MCF 10A (cell line): ENCODE data around the gene FDCSP. TPM values are rescaled to one million over a fixed set of nuclear protein-coding genes. Genes with fewer than 3 reads are reported as not detected.

Source experiments
- Bru-seq: library from RNA; stranded (reverse); fragments of 400-500 nt; gene quantifications from one replicate; lab custom pipeline; 2021; lab: Mats Ljungman, UMichigan
- BruChase-seq, 2 experiments: library from RNA; stranded (reverse); fragments of 400-500 nt; gene quantifications; one replicate each; lab custom pipeline; 2021; lab: Mats Ljungman, UMichigan
- BruUV-seq: library from RNA; stranded (reverse); fragments of 400-500 nt; replicated peaks from 2 replicates; lab custom pipeline; 2021; lab: Mats Ljungman, UMichigan
- CTCF ChIA-PET: fragments of 300-600 bp; sonication (Branson Sonifier 250); formaldehyde crosslinking; extraction: SDS; loops from one replicate; lab custom pipeline; 2021; ENCODE audit warnings: antibody characterized with exemption, inconsistent platforms; lab: Yijun Ruan, JAX
- POLR2A ChIA-PET: fragments of 300-600, 350-650 bp; sonication (Branson Sonifier 250); formaldehyde crosslinking; extraction: SDS; loops from one replicate; lab custom pipeline; 2020; ENCODE audit warnings: antibody characterized with exemption, inconsistent platforms; lab: Yijun Ruan, JAX
- DNase-seq: peaks from one replicate; pipeline ENCODE4 v3.0.0-alpha.2; 2018; ENCODE audit not compliant: unreplicated experiment
- H3K27ac Mint-ChIP-seq: one replicate; pipeline ENCODE4 v1.8.0; 2022; ENCODE audit warnings: mild to moderate bottlenecking, low read depth, mixed read lengths; ENCODE audit not compliant: unreplicated experiment
- H3K27me3 Mint-ChIP-seq: one replicate; pipeline ENCODE4 v1.8.0; 2022; ENCODE audit warnings: mixed read lengths; ENCODE audit not compliant: insufficient read depth, unreplicated experiment
- H3K36me3 Mint-ChIP-seq: one replicate; pipeline ENCODE4 v1.8.0; 2022; ENCODE audit warnings: mild to moderate bottlenecking, moderate library complexity, mixed read lengths; ENCODE audit not compliant: insufficient read depth, unreplicated experiment
- H3K4me1 Mint-ChIP-seq: one replicate; pipeline ENCODE4 v1.8.0; 2022; ENCODE audit warnings: mixed read lengths; ENCODE audit not compliant: insufficient read depth, unreplicated experiment
- H3K4me3 Mint-ChIP-seq: one replicate; pipeline ENCODE4 v1.8.0; 2022; ENCODE audit warnings: mild to moderate bottlenecking, moderate library complexity, mixed read lengths; ENCODE audit not compliant: unreplicated experiment
- H3K9me3 Mint-ChIP-seq: one replicate; pipeline ENCODE4 v1.8.0; 2022; ENCODE audit warnings: mixed read lengths; ENCODE audit not compliant: unreplicated experiment
- intact Hi-C: fragments of 100-400 bp; cut with micrococcal nuclease; formaldehyde crosslinking; loops from 2 replicates; pipeline ENCODE4 v1.14.1; 2022
- long read RNA-seq: library from polyadenylated mRNA; stranded (forward); transcript quantifications from one replicate; pipeline ENCODE4 v2.0.0, GENCODE V29; 2022
- total RNA-seq: library from RNA; stranded (reverse); gene quantifications from 2 replicates; pipeline ENCODE4 v1.2.3, GENCODE V29; 2022
- TF ChIP-seq, protein P1 (sequence below): fragments of 200-600 bp; IDR thresholded peaks from one replicate; pipeline ENCODE4 v1.8.0; 2022; ENCODE audit warnings: antibody characterized with exemption, mild to moderate bottlenecking; ENCODE audit not compliant: unreplicated experiment

The FDCSP gene
- total RNA-seq, result not detected in 2 replicates
- Bru-seq, nascent RNA, result percentile 19 among the genes with signal in this experiment
- BruChase-seq, experiment 1, labeled RNA remaining after a 6-hour chase, result percentile 12 among the genes with signal in this experiment
- BruChase-seq, experiment 2, labeled RNA remaining after a 2-hour chase, result percentile 8 among the genes with signal in this experiment
- long read RNA-seq, result 0 reads

DNA sequence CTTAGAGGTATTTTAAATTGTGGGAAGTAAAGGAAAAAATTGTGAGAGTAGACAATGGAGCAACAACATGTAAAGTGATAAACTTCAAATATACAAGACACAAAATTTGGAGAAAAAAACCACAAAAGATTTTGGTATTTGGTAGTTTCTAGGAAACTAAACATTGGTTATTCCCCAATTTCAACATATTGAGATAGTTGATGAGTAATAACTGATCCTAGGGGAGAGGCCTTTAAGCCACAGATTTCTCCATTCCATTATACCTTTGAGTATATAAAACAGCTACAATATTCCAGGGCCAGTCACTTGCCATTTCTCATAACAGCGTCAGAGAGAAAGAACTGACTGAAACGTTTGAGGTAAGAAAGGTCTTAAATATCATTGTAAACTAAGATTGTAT lies at the start of gene FDCSP:
TSS of gene FDCSP (plus strand) at position 301 of the 400 bp plus-strand sequence. CDS start 5,071 bp downstream, outside the sequence.
- TF ChIP-seq, protein P1, sequence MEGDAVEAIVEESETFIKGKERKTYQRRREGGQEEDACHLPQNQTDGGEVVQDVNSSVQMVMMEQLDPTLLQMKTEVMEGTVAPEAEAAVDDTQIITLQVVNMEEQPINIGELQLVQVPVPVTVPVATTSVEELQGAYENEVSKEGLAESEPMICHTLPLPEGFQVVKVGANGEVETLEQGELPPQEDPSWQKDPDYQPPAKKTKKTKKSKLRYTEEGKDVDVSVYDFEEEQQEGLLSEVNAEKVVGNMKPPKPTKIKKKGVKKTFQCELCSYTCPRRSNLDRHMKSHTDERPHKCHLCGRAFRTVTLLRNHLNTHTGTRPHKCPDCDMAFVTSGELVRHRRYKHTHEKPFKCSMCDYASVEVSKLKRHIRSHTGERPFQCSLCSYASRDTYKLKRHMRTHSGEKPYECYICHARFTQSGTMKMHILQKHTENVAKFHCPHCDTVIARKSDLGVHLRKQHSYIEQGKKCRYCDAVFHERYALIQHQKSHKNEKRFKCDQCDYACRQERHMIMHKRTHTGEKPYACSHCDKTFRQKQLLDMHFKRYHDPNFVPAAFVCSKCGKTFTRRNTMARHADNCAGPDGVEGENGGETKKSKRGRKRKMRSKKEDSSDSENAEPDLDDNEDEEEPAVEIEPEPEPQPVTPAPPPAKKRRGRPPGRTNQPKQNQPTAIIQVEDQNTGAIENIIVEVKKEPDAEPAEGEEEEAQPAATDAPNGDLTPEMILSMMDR, result no peak
- H3K27me3 Mint-ChIP-seq, result peaks cover 29% of the 10 kb centered on the region
- ChIA-PET POLR2A (interaction anchor here (1.5 kb wide), 1 partner anchor 15 kb away, joined by 4 read pairs; no protein-coding TSS in a partner anchor), CTCF (no interaction called here)
- intact Hi-C loops, result no loop called here
- no peak within 1 kb of the TSS for H3K27ac Mint-ChIP-seq
- no peak within 1 kb of the TSS for H3K4me3 Mint-ChIP-seq
- BruUV-seq, result no TSS peak
- H3K9me3 Mint-ChIP-seq, result no peaks in the 10 kb centered on the region
- H3K36me3 Mint-ChIP-seq, result no peaks in the 10 kb centered on the region
- H3K4me1 Mint-ChIP-seq, result no peaks in the 10 kb centered on the region
- DNase-seq, result peak; percentile 10

DNA sequence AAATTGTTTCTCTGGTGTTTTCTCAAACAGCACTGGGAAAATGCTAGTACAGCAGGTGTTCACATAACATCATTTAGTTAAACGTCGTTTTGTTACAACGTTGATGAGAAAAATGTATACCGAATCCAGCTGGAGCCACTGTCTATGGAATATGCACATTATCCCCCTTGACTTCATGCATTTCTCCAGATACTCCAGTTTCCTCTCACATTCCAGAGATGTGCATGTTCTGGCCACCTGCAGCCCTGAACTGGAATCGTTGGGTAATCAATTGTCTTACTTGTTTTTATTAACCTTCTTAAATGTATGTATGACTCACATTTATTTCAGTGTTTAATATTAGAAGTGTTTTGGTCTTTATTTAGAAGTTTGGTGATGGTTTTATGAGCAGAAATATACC lies 48.8 kb upstream of the FDCSP start:
- Mint-ChIP-seq H3K27me3 (peaks cover 73% of the 10 kb centered on the region), H3K9me3 (no peaks in the 10 kb centered on the region), H3K4me3 (no peak overlapping the region), H3K4me1 (no peaks in the 10 kb centered on the region), H3K36me3 (no peaks in the 10 kb centered on the region), H3K27ac (no peak overlapping the region)
- no TSS peak for BruUV-seq
- ChIA-PET POLR2A (no interaction called here), CTCF (no interaction called here)
- TF ChIP-seq, protein P1, result no peak
- no peak for DNase-seq
- intact Hi-C loops, result no loop called here

DNA sequence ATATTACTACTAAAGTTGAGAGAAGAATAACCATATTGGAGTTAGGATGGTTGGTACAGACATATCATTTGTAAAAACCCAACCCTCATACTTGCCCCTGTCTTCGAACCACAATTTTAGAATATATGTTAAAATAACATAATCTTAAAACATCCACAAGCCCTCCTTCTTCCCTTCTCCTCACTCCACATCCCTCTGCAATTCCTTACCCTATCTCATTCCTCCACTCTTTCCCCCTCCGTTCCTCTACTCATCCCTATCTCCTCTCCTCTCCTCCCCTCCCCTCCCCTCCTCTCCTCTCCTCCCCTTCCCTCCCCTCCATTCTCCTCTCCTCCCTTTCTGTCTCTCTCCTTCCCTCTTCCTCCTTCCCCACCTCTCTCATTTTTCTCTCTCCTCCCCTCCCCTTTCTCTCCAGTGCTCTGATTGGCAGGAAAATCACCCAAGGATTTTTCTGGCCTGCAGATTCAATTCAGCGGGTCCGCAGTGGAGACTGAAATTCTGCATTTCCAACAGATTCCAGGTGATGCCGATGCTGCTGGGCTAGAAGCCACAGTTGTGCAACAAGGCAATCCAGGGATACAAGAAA lies 47.8 kb upstream of the FDCSP start:
- Mint-ChIP-seq H3K27me3 (peaks cover 73% of the 10 kb centered on the region), H3K27ac (no peak overlapping the region), H3K9me3 (no peaks in the 10 kb centered on the region), H3K4me1 (no peaks in the 10 kb centered on the region), H3K36me3 (no peaks in the 10 kb centered on the region), H3K4me3 (no peak overlapping the region)
- intact Hi-C loops, result no loop called here
- no peak for DNase-seq
- no TSS peak for BruUV-seq
- ChIA-PET CTCF (no interaction called here), POLR2A (interaction anchor here (0.9 kb wide), 1 partner anchor 195 kb away, joined by 3 read pairs; no protein-coding TSS in a partner anchor)
- TF ChIP-seq, protein P1, result no peak

DNA sequence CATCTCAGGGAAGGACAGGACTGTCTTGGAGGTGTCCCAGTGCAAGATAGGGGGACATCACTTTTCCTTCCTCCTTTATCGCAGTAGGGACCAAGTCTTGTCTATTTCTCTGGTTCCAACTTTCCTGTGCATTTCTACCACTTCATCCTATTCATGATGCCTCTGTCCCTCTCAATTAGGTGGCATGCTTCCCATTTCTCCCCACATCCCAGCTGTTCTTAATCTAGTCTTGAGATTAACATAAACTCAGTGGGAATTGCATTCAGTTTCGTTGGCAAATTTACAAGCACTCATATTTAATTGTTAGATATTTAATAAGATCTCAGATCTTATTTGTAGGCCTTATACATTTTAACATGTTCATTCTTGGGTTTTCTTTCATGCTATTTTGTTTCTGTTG lies 46.1 kb upstream of the FDCSP start:
- TF ChIP-seq, protein P1, result no peak

More for the DNA sequence above, 46.1 kb upstream of the FDCSP start:
- CTCF ChIA-PET, result interaction anchor here (0.7 kb wide), 2 partner anchors 278 to 635 kb away, joined by 3 read pairs; no protein-coding TSS in a partner anchor
- Mint-ChIP-seq H3K27me3 (peaks cover 72% of the 10 kb centered on the region), H3K36me3 (no peaks in the 10 kb centered on the region), H3K9me3 (no peaks in the 10 kb centered on the region), H3K4me1 (no peaks in the 10 kb centered on the region), H3K4me3 (no peak overlapping the region), H3K27ac (no peak overlapping the region)
- DNase-seq, result no peak
- POLR2A ChIA-PET, result interaction anchor here (0.7 kb wide), 1 partner anchor 11 kb away, joined by 3 read pairs; no protein-coding TSS in a partner anchor
- intact Hi-C loops, result loop anchor here (5.0 kb wide), 1 partner anchor 298 kb away; no protein-coding TSS in a partner anchor
- BruUV-seq, result no TSS peak
